ENCODE measurements around the gene ISCU. TPM values are rescaled to one million over a fixed set of nuclear protein-coding genes. Genes with fewer than 3 reads are reported as not detected.
"Not testable (repeated sequence)": the region's sequence is repeated elsewhere in the genome, so short reads cannot be mapped to it uniquely, and the experiment has no call there.

ISCU gene
- total RNA-seq, 4 donors from 2014 or later = 207 to 257 (median 242) TPM

DNA sequence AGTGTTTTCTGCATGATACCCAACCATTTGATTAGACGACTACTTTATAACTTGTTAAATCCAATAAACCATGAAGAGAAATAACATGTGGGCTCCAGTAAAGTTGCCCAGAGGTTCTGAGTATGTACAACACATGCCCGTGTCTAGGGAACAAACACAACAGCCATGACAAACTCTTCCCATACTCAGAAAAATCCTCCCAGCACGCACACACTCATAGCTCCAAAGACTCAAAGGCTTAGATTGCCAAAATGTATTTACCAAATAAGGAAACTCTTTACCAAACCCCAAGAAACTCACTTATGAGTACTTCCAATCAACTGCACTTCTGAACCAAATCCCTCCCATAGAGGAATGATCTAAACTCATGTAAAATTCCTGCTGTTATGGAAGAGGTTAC is 18.7 kb upstream of the ISCU start:
- Histone ChIP-seq H3K9me3 (no peaks in the 10 kb centered on the region), H3K27me3 (no peaks in the 10 kb centered on the region), H3K27ac (replicated peaks in 1 of 4) (no peak overlapping the region), H3K4me3 (no peak overlapping the region), H3K36me3 (peaks cover 44 to 81% (median 61%) of the 10 kb centered on the region in 4 donors), H3K4me1 (peaks cover 0 to 12% (median 7%) of the 10 kb centered on the region in 4 donors)
- TF ChIP-seq, protein P1, sequence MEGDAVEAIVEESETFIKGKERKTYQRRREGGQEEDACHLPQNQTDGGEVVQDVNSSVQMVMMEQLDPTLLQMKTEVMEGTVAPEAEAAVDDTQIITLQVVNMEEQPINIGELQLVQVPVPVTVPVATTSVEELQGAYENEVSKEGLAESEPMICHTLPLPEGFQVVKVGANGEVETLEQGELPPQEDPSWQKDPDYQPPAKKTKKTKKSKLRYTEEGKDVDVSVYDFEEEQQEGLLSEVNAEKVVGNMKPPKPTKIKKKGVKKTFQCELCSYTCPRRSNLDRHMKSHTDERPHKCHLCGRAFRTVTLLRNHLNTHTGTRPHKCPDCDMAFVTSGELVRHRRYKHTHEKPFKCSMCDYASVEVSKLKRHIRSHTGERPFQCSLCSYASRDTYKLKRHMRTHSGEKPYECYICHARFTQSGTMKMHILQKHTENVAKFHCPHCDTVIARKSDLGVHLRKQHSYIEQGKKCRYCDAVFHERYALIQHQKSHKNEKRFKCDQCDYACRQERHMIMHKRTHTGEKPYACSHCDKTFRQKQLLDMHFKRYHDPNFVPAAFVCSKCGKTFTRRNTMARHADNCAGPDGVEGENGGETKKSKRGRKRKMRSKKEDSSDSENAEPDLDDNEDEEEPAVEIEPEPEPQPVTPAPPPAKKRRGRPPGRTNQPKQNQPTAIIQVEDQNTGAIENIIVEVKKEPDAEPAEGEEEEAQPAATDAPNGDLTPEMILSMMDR (IDR thresholded peaks at IDR 0.05) = no peak
- intact Hi-C loops (cut with DNase I) = no loop called here
- 100% methylated on average over 3 of the region's 3 CpGs for WGBS
- peak; percentile 29 for DNase-seq (ENCODE audit: extremely low spot score)

DNA sequence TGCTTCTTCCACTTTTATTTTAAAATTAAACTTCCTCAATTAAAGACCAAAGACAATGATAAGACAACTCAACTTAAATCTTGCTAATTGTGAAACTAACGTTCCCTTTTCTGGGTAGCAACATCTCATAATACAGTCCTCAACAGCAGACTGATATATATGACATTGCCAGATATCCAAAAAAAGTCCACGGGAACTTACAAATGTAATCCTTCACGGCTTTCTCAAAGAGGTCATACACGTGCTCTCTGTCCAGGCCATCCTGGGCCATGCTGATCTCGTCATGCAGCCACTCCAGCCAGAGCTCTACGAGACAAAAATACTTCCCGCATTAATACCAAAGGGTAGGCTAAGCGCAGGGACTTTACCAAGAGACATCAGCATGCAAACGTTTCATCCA is 14.7 kb upstream of the ISCU start:
- H3K4me3 ChIP-seq = no peak overlapping the region
- no peak overlapping the region for H3K27ac ChIP-seq (replicated peaks in 1 of 4)
- peak; percentile 29 for DNase-seq (ENCODE audit: extremely low spot score)
- H3K4me1 ChIP-seq = peaks cover 12 to 23% (median 15%) of the 10 kb centered on the region in 4 donors
- peaks cover 44 to 64% (median 57%) of the 10 kb centered on the region in 4 donors for H3K36me3 ChIP-seq
- TF ChIP-seq EP300 (IDR thresholded peaks at IDR 0.05) (no peak), POLR2A (IDR thresholded peaks at IDR 0.05; ENCODE audit: low read depth) (no peak), POLR2AphosphoS5 (IDR thresholded peaks at IDR 0.05) (no peak)
- TF ChIP-seq, protein P1 (IDR thresholded peaks at IDR 0.05) = no peak
- H3K27me3 ChIP-seq = no peaks in the 10 kb centered on the region
- WGBS = 86% methylated on average over 9 of the region's 9 CpGs
- intact Hi-C loops (cut with DNase I) = no loop called here
- no peaks in the 10 kb centered on the region for H3K9me3 ChIP-seq

DNA sequence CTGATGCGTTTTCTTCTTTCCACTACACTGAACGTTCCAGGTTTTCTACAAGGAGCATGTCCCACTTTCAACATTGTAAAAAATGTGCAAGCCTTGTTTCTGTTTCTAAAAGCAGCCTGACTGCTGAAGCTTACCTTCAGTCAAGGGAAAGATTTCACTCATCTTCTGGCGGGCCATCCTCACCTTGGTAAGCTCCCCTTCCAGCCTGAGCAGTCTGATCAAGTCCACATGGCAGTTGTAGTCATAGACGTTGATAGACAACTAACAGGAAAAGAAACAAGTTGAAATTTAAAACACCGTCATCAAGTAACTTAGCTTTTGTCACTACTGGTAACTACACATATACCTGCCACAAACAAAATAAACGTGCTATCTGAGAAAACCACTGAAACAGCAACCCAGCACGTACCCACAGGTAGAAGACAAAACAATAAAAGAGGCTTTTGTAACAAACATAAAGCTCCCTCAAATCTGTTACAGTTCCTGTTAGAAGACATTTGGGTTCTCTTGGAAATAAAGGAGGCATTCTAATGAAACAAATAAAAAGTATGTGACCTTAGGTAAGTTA is 13.4 kb upstream of the ISCU start:
- intact Hi-C loops (cut with DNase I) = no loop called here
- DNase-seq (ENCODE audit: extremely low spot score) = peak; percentile 21
- Histone ChIP-seq H3K27ac (replicated peaks in 1 of 4) (no peak overlapping the region), H3K36me3 (peaks cover 34 to 50% (median 44%) of the 10 kb centered on the region in 4 donors), H3K9me3 (no peaks in the 10 kb centered on the region), H3K4me3 (no peak overlapping the region), H3K4me1 (peaks cover 15 to 31% (median 20%) of the 10 kb centered on the region in 4 donors), H3K27me3 (no peaks in the 10 kb centered on the region)
- WGBS = 71% methylated on average over 7 of the region's 7 CpGs
- TF ChIP-seq POLR2A (IDR thresholded peaks at IDR 0.05; ENCODE audit: low read depth) = no peak
- TF ChIP-seq, protein P1 (IDR thresholded peaks at IDR 0.05) = no peak

DNA sequence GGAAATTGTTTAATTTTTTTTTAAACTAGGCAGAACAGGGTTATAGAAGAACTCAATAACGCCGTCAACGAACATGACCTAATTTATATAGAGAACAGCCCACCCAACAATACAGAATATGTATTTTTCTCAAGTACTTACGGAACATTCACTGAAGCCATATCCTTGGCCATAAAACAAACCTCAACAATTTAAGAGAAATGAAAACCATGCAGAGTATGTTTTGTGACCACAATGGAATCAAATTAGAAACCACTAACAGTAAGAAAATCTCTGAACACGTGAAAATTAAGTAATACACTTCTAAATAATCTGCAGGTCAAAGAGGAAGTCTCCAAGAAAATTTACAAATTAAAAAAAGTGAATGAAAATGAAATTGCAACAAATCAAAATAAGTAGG is 10.9 kb upstream of the ISCU start:
- WGBS = 81% methylated on average over 5 of the region's 5 CpGs
- TF ChIP-seq, protein P1 (IDR thresholded peaks at IDR 0.05) = no peak
- no peak for DNase-seq (ENCODE audit: extremely low spot score)
- peaks cover 24 to 45% (median 39%) of the 10 kb centered on the region in 4 donors for H3K4me1 ChIP-seq
- no peak overlapping the region for H3K4me3 ChIP-seq
- H3K9me3 ChIP-seq = no peaks in the 10 kb centered on the region
- H3K27ac ChIP-seq (replicated peaks in 1 of 4) = no peak overlapping the region
- intact Hi-C loops (cut with DNase I) = no loop called here
- peaks cover 15 to 32% (median 23%) of the 10 kb centered on the region in 4 donors for H3K36me3 ChIP-seq
- no peaks in the 10 kb centered on the region for H3K27me3 ChIP-seq

DNA sequence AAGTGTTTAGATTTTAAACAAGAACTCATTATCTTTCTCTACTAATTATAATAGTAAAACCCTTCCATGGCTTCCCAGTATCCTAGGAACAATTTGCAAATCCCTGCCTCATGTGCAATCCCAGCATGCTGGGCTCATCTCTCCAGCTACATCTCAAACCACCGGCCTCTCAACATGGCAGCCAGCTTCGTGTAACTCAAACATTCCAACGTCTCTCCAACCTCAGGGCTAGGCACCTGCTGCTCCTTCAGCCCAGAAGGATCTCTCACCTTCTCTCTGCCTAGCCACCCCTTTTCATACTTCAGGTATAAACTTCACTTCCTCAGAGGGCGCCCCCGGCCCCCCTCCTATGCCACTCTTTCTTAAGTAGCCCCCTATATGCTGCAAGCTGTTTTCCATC is 8.6 kb upstream of the ISCU start:
- TF ChIP-seq, protein P1 (IDR thresholded peaks at IDR 0.05) = no peak
- no peak for TF ChIP-seq POLR2AphosphoS5 (IDR thresholded peaks at IDR 0.05)
- TF ChIP-seq POLR2A (IDR thresholded peaks at IDR 0.05; ENCODE audit: low read depth) = no peak
- no peak for TF ChIP-seq EP300 (IDR thresholded peaks at IDR 0.05)
- 85% methylated on average over 5 of the region's 5 CpGs for WGBS
- H3K4me3 ChIP-seq = no peak overlapping the region
- H3K9me3 ChIP-seq = no peaks in the 10 kb centered on the region
- H3K4me1 ChIP-seq = peaks cover 35 to 65% (median 57%) of the 10 kb centered on the region in 4 donors
- intact Hi-C loops (cut with DNase I) = no loop called here
- peaks cover 0 to 22% (median 7%) of the 10 kb centered on the region in 4 donors for H3K36me3 ChIP-seq
- H3K27ac ChIP-seq (replicated peaks in 1 of 4) = no peak overlapping the region
- H3K27me3 ChIP-seq = no peaks in the 10 kb centered on the region
- DNase-seq (ENCODE audit: extremely low spot score) = peak; percentile 60

DNA sequence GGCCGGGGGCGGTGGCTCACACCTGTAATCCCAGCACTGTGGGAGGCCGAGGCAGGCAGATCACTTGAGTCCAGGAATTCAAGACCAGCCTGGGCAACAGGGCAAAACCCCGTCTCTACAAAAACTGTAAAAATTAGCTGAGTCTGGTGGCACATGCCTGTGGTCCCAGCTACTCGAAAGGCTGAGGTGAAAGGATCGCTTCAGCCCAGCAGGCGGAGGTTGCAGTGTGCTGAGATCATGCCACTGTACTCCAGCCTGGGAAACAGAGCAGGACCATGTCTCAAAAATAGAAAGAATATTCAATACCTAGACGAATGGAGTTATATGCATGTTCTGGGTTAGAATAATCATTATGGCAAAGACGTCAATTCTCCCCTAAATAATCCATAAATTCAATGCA is 7.0 kb upstream of the ISCU start:
- intact Hi-C loops (cut with DNase I); H3K27ac ChIP-seq (replicated peaks in 1 of 4); H3K9me3 ChIP-seq; H3K27me3 ChIP-seq; H3K4me3 ChIP-seq: not testable (repeated sequence)
- 88% methylated on average over 9 of the region's 9 CpGs for WGBS
- Histone ChIP-seq H3K4me1 (peaks cover 50 to 81% (median 73%) of the 10 kb centered on the region in 4 donors), H3K36me3 (peaks cover 0 to 20% (median 5%) of the 10 kb centered on the region in 4 donors)
- peak; percentile 21 for DNase-seq (ENCODE audit: extremely low spot score)

All from esophagus muscularis mucosa (tissue), 4 donors.